NOMO-1 (cell line): ENCODE data around the gene HS3ST3B1.

Experiments
- DNase-seq, 2 experiments: peaks; one replicate each; lab custom pipeline; 2025; ENCODE audit not compliant: unreplicated experiment in 2 of 2; lab: John Stamatoyannopoulos, UW

HS3ST3B1 gene

DNA sequence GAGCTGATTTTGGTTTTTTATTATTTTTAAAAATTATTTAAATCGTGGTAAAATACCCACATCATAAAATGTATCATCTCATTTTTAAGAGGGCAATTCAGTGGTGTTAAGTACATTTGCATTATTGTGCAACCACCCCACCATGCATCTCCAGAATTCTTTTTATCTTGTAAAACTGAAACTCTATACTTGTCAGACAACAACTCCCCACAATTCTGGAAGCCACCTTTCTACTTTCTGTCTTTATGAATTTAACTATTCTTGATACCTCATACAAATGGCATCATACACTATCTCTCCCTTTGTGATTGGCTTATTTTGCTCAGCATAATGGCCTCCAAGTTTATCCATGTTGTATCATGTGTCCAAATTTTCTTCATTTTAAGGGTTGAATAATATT is 97.9 kb downstream of the HS3ST3B1 start:
- no peak for DNase-seq
